Stimulated activated naive CD8-positive, alpha-beta T cell treated with anti-CD3 and anti-CD28 coated beads, Interleukin-15, amount 100 ng/mL, for 72 hours (primary cell): ENCODE data around the gene PARP3.
"Not testable (repeated sequence)": the region's sequence is repeated elsewhere in the genome, so short reads cannot be mapped to it uniquely, and the experiment has no call there.

Experiments
- ATAC-seq: fragments of 150-1000 bp; cut with Tn5 transposase; 2 replicates; pipeline ENCODE4 v1.10.0; 2021; ENCODE audit warnings: mild to moderate bottlenecking, moderate library complexity
- DNase-seq, 2 donors: peaks; one replicate each; pipeline ENCODE4 v3.0.0; 2021 to 2022
- H3K27ac Mint-ChIP-seq, 2 donors: one replicate each; pipeline ENCODE4 v1.8.0; 2022; ENCODE audit warnings: mild to moderate bottlenecking in 2 of 2, mixed read lengths in 2 of 2, moderate library complexity in 2 of 2
- H3K27me3 Mint-ChIP-seq: one replicate; pipeline ENCODE4 v1.8.0; 2022; ENCODE audit warnings: mixed read lengths
- H3K4me1 Mint-ChIP-seq: one replicate; pipeline ENCODE4 v1.8.0; 2022; ENCODE audit warnings: mild to moderate bottlenecking, mixed read lengths
- H3K4me3 Mint-ChIP-seq, 2 donors: one replicate each; pipeline ENCODE4 v1.8.0; 2022; ENCODE audit warnings: mild to moderate bottlenecking in 2 of 2, mixed read lengths in 2 of 2, moderate library complexity in 1 of 2
- H3K9me3 Mint-ChIP-seq, 2 donors: one replicate each; pipeline ENCODE4 v1.8.0; 2022; ENCODE audit warnings: mixed read lengths in 2 of 2

Gene PARP3

GRCh38 chr3:51941798-51942602 is at the start of gene PARP3, which contains the start of gene RRP9:
PARP3 (plus strand) TSS chr3:51942363; CDS start chr3:51943356, 993 bp downstream.
RRP9 (minus strand) TSS chr3:51941904; CDS start chr3:51941867, 37 bp downstream.
- Mint-ChIP-seq H3K4me1 (peaks cover 56% of the 10 kb centered on the region), H3K4me3 (peak within 1 kb of the TSS; percentile 82 to 91), H3K27me3 (no peaks in the 10 kb centered on the region)

DNA sequence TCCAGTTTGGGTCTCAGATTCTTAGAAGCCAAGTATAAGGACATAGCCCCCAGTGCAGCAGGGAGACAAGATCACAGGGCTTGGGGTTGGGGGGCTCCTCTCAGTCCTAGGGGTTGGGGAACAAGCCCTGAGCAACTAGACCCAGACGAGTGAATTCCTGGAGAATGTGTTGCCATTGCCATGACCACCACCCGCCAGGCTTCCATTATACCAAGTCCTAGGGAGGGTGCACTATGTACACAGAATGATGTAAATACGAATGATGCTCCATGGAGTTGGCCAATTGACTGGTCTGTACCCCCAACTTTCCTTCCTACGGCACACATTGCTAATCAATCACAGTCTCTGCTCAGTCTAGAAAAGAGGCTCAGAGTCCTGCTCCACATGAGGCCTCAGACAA is 47.8 kb upstream of the PARP3 start:
- Mint-ChIP-seq H3K27me3 (peaks cover 34% of the 10 kb centered on the region), H3K4me1 (peaks cover 12% of the 10 kb centered on the region), H3K27ac (no peak overlapping the region), H3K9me3 (no peaks in the 10 kb centered on the region), H3K4me3 (no peak overlapping the region)
- DNase-seq (no peak), ATAC-seq (no peak)

More at GRCh38 chr3:51941798-51942602, at the start of gene PARP3, which contains the start of gene RRP9:
- ATAC-seq: peak; percentile 93
- DNase-seq: peak; percentile 99 to 100
- H3K9me3 Mint-ChIP-seq: no peaks in the 10 kb centered on the region
- peak within 1 kb of the TSS; percentile 94 for H3K27ac Mint-ChIP-seq

DNA sequence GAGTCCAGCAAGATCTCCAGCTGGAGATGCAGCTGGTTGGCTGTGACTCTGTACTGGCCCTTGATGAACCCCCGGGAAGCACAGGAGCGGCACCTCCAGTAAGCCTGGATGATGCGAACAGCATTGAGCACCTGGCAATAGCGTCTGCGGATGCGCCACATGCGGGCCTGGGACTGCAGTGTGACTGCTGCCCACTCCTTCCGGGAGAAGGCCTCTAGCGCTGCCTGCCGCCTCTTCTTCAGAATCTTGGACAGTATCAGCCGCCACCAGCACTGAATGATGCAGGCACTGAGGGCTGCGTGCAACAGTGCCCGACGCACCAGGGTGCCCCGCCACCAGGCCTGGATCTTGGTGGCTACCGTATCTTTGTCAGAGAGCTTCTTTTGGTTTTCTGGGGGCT is 47.2 kb upstream of the PARP3 start:
- peaks cover 12% of the 10 kb centered on the region for H3K4me1 Mint-ChIP-seq
- no peak overlapping the region for H3K4me3 Mint-ChIP-seq
- H3K9me3 Mint-ChIP-seq: no peaks in the 10 kb centered on the region
- H3K27me3 Mint-ChIP-seq: peaks cover 34% of the 10 kb centered on the region
- no peak overlapping the region for H3K27ac Mint-ChIP-seq
- no peak for DNase-seq
- ATAC-seq: no peak

GRCh38 chr3:51896607-51897305 is 45.4 kb upstream of the PARP3 start:
- H3K4me3 Mint-ChIP-seq: no peak overlapping the region
- peaks cover 10% of the 10 kb centered on the region for H3K4me1 Mint-ChIP-seq
- no peak for ATAC-seq
- no peak for DNase-seq
- no peaks in the 10 kb centered on the region for H3K9me3 Mint-ChIP-seq
- peaks cover 43% of the 10 kb centered on the region for H3K27me3 Mint-ChIP-seq
- H3K27ac Mint-ChIP-seq: no peak overlapping the region

GRCh38 chr3:51897391-51897790 is 44.8 kb upstream of the PARP3 start:
- no peak overlapping the region for H3K27ac Mint-ChIP-seq
- no peaks in the 10 kb centered on the region for H3K9me3 Mint-ChIP-seq
- no peak for DNase-seq
- H3K4me1 Mint-ChIP-seq: peaks cover 6% of the 10 kb centered on the region
- peaks cover 47% of the 10 kb centered on the region for H3K27me3 Mint-ChIP-seq
- no peak for ATAC-seq
- no peak overlapping the region for H3K4me3 Mint-ChIP-seq

- Mint-ChIP-seq H3K27me3 (peaks cover 60% of the 10 kb centered on the region), H3K9me3 (peaks cover 6 to 11% of the 10 kb centered on the region in 2 donors)
- H3K4me1 Mint-ChIP-seq, DNase-seq, H3K27ac Mint-ChIP-seq, H3K4me3 Mint-ChIP-seq, ATAC-seq: not testable (repeated sequence)
Measured at GRCh38 chr3:51900043-51900442, 42.1 kb upstream of the PARP3 start.

DNA sequence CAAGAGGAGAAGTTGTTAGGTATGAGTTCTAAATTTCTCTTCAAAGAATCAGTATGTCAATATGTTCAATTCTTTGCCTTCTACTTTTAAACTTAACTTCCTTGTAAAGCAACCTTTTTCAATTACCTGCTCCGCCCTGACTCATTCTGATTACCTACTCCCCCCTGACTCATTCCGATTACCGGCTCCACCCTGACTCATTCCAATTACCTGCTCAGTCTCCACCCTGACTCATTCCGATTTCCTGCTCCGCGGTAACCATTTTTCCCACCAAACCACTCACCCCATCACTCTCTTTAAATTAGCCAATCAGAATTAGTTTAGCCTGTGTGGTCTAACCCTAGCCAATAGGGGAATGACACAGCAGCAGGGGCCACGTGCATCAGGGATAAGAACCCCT is 39.8 kb upstream of the PARP3 start:
- ATAC-seq, H3K4me3 Mint-ChIP-seq, H3K27ac Mint-ChIP-seq, H3K4me1 Mint-ChIP-seq: not testable (repeated sequence)
- peaks cover 12 to 32% of the 10 kb centered on the region in 2 donors for H3K9me3 Mint-ChIP-seq
- H3K27me3 Mint-ChIP-seq: peaks cover 59% of the 10 kb centered on the region
- peak in 1 of 2 donors; percentile 26 for DNase-seq

GRCh38 chr3:51904034-51904823 is 37.9 kb upstream of the PARP3 start:
- Mint-ChIP-seq H3K27ac (no peak overlapping the region), H3K9me3 (peaks cover 21 to 50% of the 10 kb centered on the region in 2 donors), H3K4me3 (no peak overlapping the region), H3K4me1 (peaks cover 6% of the 10 kb centered on the region), H3K27me3 (peaks cover 62% of the 10 kb centered on the region)
- no peak for DNase-seq
- no peak for ATAC-seq

- peaks cover 22 to 50% of the 10 kb centered on the region in 2 donors for H3K9me3 Mint-ChIP-seq
- no peaks in the 10 kb centered on the region for H3K4me1 Mint-ChIP-seq
- no peak overlapping the region for H3K4me3 Mint-ChIP-seq
- H3K27ac Mint-ChIP-seq: no peak overlapping the region
- H3K27me3 Mint-ChIP-seq: peaks cover 36% of the 10 kb centered on the region
- ATAC-seq: no peak
- no peak for DNase-seq
Measured at GRCh38 chr3:51908026-51908425, 34.1 kb upstream of the PARP3 start.

DNA sequence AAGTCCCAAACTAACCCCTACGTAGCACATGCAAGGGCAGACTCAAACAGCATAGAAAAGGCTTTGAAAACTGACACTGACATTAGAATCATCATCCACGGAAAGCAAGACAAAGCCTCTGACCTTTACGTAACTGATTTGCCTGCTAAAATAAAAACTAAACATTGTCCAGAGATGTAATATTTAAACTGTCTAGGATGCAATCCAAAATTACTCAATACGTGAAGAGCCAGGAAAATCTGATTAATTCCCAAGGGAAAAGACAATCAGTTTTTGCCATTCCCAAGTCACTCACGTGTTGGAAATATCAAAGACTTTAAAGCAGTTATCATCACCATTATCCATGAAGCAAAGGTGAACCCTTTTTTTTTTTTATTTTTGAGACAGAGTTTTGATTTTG is 25.7 kb upstream of the PARP3 start:
- Mint-ChIP-seq H3K27ac (no peak overlapping the region), H3K27me3 (no peaks in the 10 kb centered on the region), H3K4me3 (no peak overlapping the region), H3K9me3 (no peaks in the 10 kb centered on the region), H3K4me1 (no peaks in the 10 kb centered on the region)
- DNase-seq (no peak), ATAC-seq (no peak)

DNA sequence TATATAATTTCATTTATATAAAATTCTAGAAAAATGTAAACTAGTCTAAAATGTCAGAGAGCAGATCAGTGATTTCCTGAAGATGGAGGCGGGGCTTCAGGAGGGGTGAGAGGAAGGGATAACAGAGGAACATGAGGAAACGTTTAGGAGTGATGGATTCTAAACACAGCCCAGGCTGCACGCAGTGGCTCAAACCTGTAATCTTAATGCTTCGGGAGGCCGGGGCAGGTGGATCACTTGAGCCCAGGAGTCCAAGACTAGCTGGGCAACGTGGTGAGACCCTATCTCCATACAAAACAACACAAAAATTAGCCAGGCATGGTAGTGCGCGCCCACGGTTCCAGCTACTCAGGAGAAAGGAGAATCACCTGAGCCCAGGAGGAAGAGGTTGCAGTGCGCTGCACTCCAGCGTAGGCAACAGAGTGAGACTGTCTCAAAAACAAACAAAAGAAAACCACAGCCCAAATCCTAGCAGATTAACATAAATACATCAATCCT is 21.0 kb upstream of the PARP3 start:
- no peak for DNase-seq
- no peak overlapping the region for H3K4me3 Mint-ChIP-seq
- H3K27me3 Mint-ChIP-seq: no peaks in the 10 kb centered on the region
- no peaks in the 10 kb centered on the region for H3K4me1 Mint-ChIP-seq
- no peak overlapping the region for H3K27ac Mint-ChIP-seq
- ATAC-seq: no peak
- H3K9me3 Mint-ChIP-seq: no peaks in the 10 kb centered on the region

GRCh38 chr3:51927061-51927977 is 14.8 kb upstream of the PARP3 start:
- no peaks in the 10 kb centered on the region for H3K4me1 Mint-ChIP-seq
- no peak for ATAC-seq
- DNase-seq: no peak
- no peak overlapping the region for H3K27ac Mint-ChIP-seq
- no peaks in the 10 kb centered on the region for H3K27me3 Mint-ChIP-seq
- no peak overlapping the region for H3K4me3 Mint-ChIP-seq
- no peaks in the 10 kb centered on the region for H3K9me3 Mint-ChIP-seq

DNA sequence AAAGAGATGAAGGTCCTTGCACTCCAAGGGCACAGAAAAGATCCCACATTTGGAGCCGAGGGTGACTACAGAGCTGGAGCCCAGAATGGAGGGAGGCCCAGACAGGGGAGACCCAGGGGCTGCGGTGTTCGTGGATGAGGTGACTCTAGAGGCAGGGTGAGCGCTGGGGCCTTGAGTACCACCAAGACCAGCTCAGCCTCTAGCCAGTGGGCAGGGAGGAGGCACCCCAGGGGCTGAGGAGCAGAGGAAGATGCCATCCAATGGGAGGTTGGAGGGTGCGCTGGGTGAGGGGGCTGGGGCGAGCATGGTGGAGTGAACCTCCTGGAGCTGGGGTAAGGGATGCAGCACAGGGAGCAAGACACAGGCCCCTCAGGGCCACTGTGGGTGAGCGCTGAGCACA is 13.7 kb upstream of the PARP3 start:
- Mint-ChIP-seq H3K27ac (no peak overlapping the region), H3K4me1 (no peaks in the 10 kb centered on the region), H3K9me3 (no peaks in the 10 kb centered on the region), H3K27me3 (no peaks in the 10 kb centered on the region), H3K4me3 (no peak overlapping the region)
- DNase-seq: no peak
- ATAC-seq: no peak

DNA sequence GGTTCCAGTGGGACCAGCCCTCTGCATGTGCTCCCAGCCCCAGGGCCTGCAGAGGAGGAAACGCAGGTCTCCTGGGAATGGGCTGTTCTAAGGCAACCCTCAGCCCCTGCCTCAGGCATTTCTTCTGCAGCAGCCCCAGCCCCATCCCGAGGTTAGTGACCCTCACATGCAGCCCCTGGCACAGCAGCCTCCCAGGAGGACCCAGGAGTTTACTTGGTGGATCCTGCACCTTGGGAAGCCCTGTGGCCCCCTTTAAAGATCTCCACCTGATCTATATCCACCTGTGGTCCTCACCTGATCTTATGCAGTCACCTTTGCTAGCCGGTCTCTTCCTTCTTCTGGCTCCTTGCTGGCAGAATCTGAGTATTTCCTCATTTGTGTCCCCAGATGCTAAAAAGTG is 13.2 kb upstream of the PARP3 start:
- H3K4me3 Mint-ChIP-seq, H3K27me3 Mint-ChIP-seq, DNase-seq, ATAC-seq, H3K4me1 Mint-ChIP-seq, H3K27ac Mint-ChIP-seq, H3K9me3 Mint-ChIP-seq: not testable (repeated sequence)
